Stimulated activated CD4-positive, alpha-beta T cell treated with anti-CD3 and anti-CD28 coated beads, Interleukin-2, amount 100 ng/mL, for 24 hours (primary cell): ENCODE results near the gene JOSD2.

Source experiments
- DNase-seq, 2 donors: peaks; one replicate each; pipeline ENCODE4 v3.0.0-alpha.2; 2020

Gene JOSD2

GRCh38 chr19:50493171-50493570 lies 17.8 kb downstream of the JOSD2 start:
- DNase-seq, result no peak

GRCh38 chr19:50492303-50493052 lies 18.5 kb downstream of the JOSD2 start:
- peak; percentile 50 to 52 for DNase-seq

- DNase-seq, result no peak
Measured at GRCh38 chr19:50490991-50491472, 20.0 kb downstream of the JOSD2 start.

GRCh38 chr19:50490411-50490811 lies 20.6 kb downstream of the JOSD2 start:
- DNase-seq, result no peak

- no peak for DNase-seq
Measured at GRCh38 chr19:50489461-50490011, 21.5 kb downstream of the JOSD2 start.

- DNase-seq, result no peak
Measured at GRCh38 chr19:50488389-50489194, 22.4 kb downstream of the JOSD2 start.

GRCh38 chr19:50486823-50487515 lies 24.0 kb downstream of the JOSD2 start:
- peak; percentile 75 for DNase-seq

- no peak for DNase-seq
Measured at GRCh38 chr19:50485284-50485955, 25.6 kb downstream of the JOSD2 start.

GRCh38 chr19:50482916-50483315 lies 28.1 kb downstream of the JOSD2 start:
- DNase-seq, result no peak

GRCh38 chr19:50482271-50482855 lies 28.6 kb downstream of the JOSD2 start:
- no peak for DNase-seq

- no peak for DNase-seq
Measured at GRCh38 chr19:50481351-50482149, 29.4 kb downstream of the JOSD2 start.

GRCh38 chr19:50480281-50481111 lies 30.5 kb downstream of the JOSD2 start:
- DNase-seq, result no peak

GRCh38 chr19:50479761-50480251 lies 31.2 kb downstream of the JOSD2 start:
- no peak for DNase-seq

GRCh38 chr19:50478901-50479715 lies 31.9 kb downstream of the JOSD2 start:
- DNase-seq, result peak; percentile 31 to 35

- no peak for DNase-seq
Measured at GRCh38 chr19:50477751-50478515, 33.1 kb downstream of the JOSD2 start.

- no peak for DNase-seq
Measured at GRCh38 chr19:50476907-50477238, 34.1 kb downstream of the JOSD2 start.

- peak; percentile 92 to 95 for DNase-seq
Measured at GRCh38 chr19:50476224-50476906, 34.6 kb downstream of the JOSD2 start, which contains the start of the genes EMC10 and GARIN5A. EMC10 (plus strand) TSS chr19:50476507; CDS start chr19:50476545, 38 bp downstream. GARIN5A (minus strand) TSS chr19:50476848; CDS start chr19:50476388, 460 bp downstream.
